Erythroblast (primary cell): ENCODE data around the gene ZNF200.

ENCODE experiments used
- DNase-seq, 2 experiments: peaks; one replicate each; lab custom pipeline; 2025; lab: John Stamatoyannopoulos, UW
- GATA1 ChIP-seq: IDR thresholded peaks from 2 replicates; pipeline ENCODE4 v1.6.1; 2011; ENCODE audit warnings: low read depth, mild to moderate bottlenecking, control low read depth, low read length, moderate library complexity
- POLR2A ChIP-seq: IDR thresholded peaks from 2 replicates; pipeline ENCODE4 v1.6.1; 2011; ENCODE audit warnings: mild to moderate bottlenecking, low read length

Gene ZNF200

GRCh38 chr16:3264137-3265036 lies 29.4 kb upstream of the ZNF200 start:
- TF ChIP-seq POLR2A = peak; percentile 92
- TF ChIP-seq GATA1 = no peak
- DNase-seq = peak; percentile 98 to 99

GRCh38 chr16:3262517-3262916 lies 27.6 kb upstream of the ZNF200 start:
- TF ChIP-seq POLR2A (no peak), GATA1 (no peak)
- DNase-seq = peak in 1 of 2 experiments; percentile 19

GRCh38 chr16:3259836-3260235 lies 24.9 kb upstream of the ZNF200 start:
- no peak for DNase-seq
- TF ChIP-seq GATA1 (no peak), POLR2A (no peak)

- DNase-seq = no peak
- no peak for TF ChIP-seq POLR2A
- no peak for TF ChIP-seq GATA1
These were observed 22.0 kb upstream of the ZNF200 start for GRCh38 chr16:3256866-3257465.

- DNase-seq = no peak
- TF ChIP-seq GATA1 = no peak
- no peak for TF ChIP-seq POLR2A
These were observed 21.3 kb upstream of the ZNF200 start, which contains the start of gene MEFV for GRCh38 chr16:3256146-3256865. MEFV (minus strand) TSS chr16:3256633; CDS start chr16:3256587, 46 bp downstream.

- no peak for DNase-seq
- TF ChIP-seq GATA1 = no peak
- no peak for TF ChIP-seq POLR2A
These were observed 19.4 kb upstream of the ZNF200 start for GRCh38 chr16:3254309-3254708.

GRCh38 chr16:3252967-3253366 lies 18.0 kb upstream of the ZNF200 start:
- no peak for TF ChIP-seq GATA1
- TF ChIP-seq POLR2A = no peak
- no peak for DNase-seq

- no peak for DNase-seq
- TF ChIP-seq GATA1 (no peak), POLR2A (no peak)
These were observed 14.5 kb upstream of the ZNF200 start for GRCh38 chr16:3249451-3249850.

GRCh38 chr16:3249020-3249419 lies 14.1 kb upstream of the ZNF200 start:
- TF ChIP-seq GATA1 = no peak
- TF ChIP-seq POLR2A = no peak
- no peak for DNase-seq

- no peak for DNase-seq
- TF ChIP-seq GATA1 = no peak
- no peak for TF ChIP-seq POLR2A
These were observed 13.6 kb upstream of the ZNF200 start for GRCh38 chr16:3248596-3248995.

- TF ChIP-seq GATA1 (no peak), POLR2A (no peak)
- no peak for DNase-seq
These were observed 11.9 kb upstream of the ZNF200 start for GRCh38 chr16:3246876-3247275.

GRCh38 chr16:3246002-3246401 lies 11.0 kb upstream of the ZNF200 start:
- DNase-seq = no peak

GRCh38 chr16:3243882-3244281 lies 8.9 kb upstream of the ZNF200 start:
- TF ChIP-seq GATA1 = no peak
- TF ChIP-seq POLR2A = no peak

More at GRCh38 chr16:3246002-3246401, 11.0 kb upstream of the ZNF200 start:
- TF ChIP-seq GATA1 (no peak), POLR2A (no peak)

GRCh38 chr16:3242709-3243108 lies 7.8 kb upstream of the ZNF200 start:
- DNase-seq = no peak
- TF ChIP-seq GATA1 (no peak), POLR2A (no peak)

More at GRCh38 chr16:3243882-3244281, 8.9 kb upstream of the ZNF200 start:
- DNase-seq = no peak
